Neural crest cell (in vitro differentiated cells): ENCODE data around the gene NUP210. TPM values are rescaled to one million over a fixed set of nuclear protein-coding genes. Genes with fewer than 3 reads are reported as not detected.

Experiments
- DNase-seq: peaks from one replicate; pipeline ENCODE4 v3.0.0; 2021; ENCODE audit warnings: low read depth, mixed read lengths, low spot score
- H3K27ac Mint-ChIP-seq: one replicate; pipeline ENCODE4 v1.8.0; 2021; ENCODE audit warnings: mild to moderate bottlenecking, mixed read lengths; ENCODE audit not compliant: unreplicated experiment
- H3K27me3 Mint-ChIP-seq: 2 replicates; pipeline ENCODE4 v1.8.0; 2021; ENCODE audit warnings: low read depth, mild to moderate bottlenecking, mixed read lengths
- H3K36me3 Mint-ChIP-seq: 2 replicates; pipeline ENCODE4 v1.8.0; 2021; ENCODE audit warnings: low read depth, mild to moderate bottlenecking, mixed read lengths
- H3K4me1 Mint-ChIP-seq: 2 replicates; pipeline ENCODE4 v1.8.0; 2021; ENCODE audit warnings: mixed read lengths
- H3K4me3 Mint-ChIP-seq: one replicate; pipeline ENCODE4 v1.8.0; 2021; ENCODE audit warnings: mild to moderate bottlenecking, mixed read lengths
- H3K9me3 Mint-ChIP-seq: 2 replicates; pipeline ENCODE4 v1.8.0; 2021; ENCODE audit warnings: mixed read lengths
- total RNA-seq: library from RNA; stranded (reverse); gene quantifications from 2 replicates; pipeline ENCODE4 v1.2.1, GENCODE V29; 2021
- TF ChIP-seq, protein P1 (sequence below): fragments of 200-600 bp; sonication (generic); conservative IDR thresholded peaks from 2 replicates; pipeline ENCODE4 v1.5.0; 2021; ENCODE audit warnings: antibody characterized with exemption, mild to moderate bottlenecking

Gene NUP210
- total RNA-seq, 1 donor from 2014 or later = 59.4 TPM

DNA sequence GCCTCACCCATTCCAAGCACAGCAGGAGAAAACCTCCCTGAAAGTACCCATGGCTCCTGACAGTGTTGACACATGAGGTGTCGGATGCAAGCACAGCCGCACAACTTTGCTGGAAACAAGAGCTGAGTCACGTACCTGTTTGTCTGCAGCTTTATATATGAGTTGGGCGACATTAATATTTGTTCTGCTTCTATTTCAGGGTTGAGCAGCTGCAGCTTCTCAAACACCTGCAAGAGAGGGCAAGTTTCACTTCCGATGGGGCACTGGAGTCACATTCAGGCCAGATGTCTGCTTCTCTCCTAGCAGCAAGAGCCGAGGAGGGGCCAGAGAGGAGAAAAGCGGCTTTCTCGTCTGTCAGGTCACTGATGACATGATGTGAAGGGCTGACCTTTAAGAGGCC is 88.0 kb downstream of the NUP210 start:
- Mint-ChIP-seq H3K27me3 (no peaks in the 10 kb centered on the region), H3K36me3 (no peaks in the 10 kb centered on the region), H3K9me3 (no peaks in the 10 kb centered on the region), H3K4me1 (peaks cover 5% of the 10 kb centered on the region), H3K27ac (no peak overlapping the region), H3K4me3 (no peak overlapping the region)
- TF ChIP-seq, protein P1, sequence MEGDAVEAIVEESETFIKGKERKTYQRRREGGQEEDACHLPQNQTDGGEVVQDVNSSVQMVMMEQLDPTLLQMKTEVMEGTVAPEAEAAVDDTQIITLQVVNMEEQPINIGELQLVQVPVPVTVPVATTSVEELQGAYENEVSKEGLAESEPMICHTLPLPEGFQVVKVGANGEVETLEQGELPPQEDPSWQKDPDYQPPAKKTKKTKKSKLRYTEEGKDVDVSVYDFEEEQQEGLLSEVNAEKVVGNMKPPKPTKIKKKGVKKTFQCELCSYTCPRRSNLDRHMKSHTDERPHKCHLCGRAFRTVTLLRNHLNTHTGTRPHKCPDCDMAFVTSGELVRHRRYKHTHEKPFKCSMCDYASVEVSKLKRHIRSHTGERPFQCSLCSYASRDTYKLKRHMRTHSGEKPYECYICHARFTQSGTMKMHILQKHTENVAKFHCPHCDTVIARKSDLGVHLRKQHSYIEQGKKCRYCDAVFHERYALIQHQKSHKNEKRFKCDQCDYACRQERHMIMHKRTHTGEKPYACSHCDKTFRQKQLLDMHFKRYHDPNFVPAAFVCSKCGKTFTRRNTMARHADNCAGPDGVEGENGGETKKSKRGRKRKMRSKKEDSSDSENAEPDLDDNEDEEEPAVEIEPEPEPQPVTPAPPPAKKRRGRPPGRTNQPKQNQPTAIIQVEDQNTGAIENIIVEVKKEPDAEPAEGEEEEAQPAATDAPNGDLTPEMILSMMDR = no peak
- no peak for DNase-seq

DNA sequence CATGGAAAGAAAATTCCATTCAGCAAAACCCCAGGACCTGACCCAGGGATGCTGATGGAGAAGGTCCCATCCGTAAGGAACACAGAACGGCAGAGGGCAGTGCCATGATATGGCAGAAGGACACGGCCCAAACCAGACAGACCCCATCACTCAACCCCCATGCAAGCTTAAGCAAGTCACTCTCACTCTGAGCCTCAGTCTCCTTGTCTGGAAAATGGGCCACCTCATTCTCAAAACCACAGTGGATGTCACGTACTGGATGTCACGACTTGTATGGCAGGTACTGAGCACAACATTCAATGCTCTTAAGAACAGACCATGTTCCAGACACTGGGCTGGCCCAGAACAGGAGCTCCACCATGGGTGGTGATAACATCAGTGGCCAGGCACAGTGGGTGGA is 90.4 kb downstream of the NUP210 start:
- DNase-seq = no peak
- Mint-ChIP-seq H3K27ac (no peak overlapping the region), H3K9me3 (no peaks in the 10 kb centered on the region), H3K4me3 (no peak overlapping the region), H3K36me3 (no peaks in the 10 kb centered on the region), H3K4me1 (peaks cover 5% of the 10 kb centered on the region), H3K27me3 (no peaks in the 10 kb centered on the region)
- TF ChIP-seq, protein P1 = no peak

DNA sequence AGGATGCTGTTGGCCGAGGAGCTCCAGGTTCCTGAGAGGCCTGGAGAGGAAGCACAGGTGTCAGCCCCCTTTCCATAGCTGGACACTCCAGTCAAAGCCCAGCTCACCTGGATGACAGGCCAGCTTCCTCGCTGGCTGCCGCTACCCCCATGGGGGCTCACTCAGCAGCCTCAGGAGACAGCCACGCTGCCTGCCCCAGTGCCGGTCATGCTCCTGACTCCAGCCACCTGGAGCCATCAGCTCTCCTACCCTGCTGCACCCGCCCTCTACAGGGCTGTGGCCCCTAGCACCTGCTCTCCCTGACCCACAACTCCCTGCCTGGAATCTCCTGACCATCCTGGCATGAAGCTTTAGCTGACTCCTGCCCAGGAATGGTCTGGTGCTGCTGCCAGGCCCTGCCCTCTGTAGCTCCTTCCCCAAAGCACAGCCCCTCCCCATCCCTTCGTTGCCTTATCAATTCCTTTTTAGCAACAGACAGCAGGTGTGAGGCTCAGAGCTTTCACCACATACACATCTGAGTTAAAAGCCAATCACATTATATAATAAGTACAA is 94.2 kb downstream of the NUP210 start:
- no peaks in the 10 kb centered on the region for H3K4me1 Mint-ChIP-seq
- no peak for DNase-seq
- peak overlapping the region; percentile 38 for H3K27ac Mint-ChIP-seq
- H3K36me3 Mint-ChIP-seq = no peaks in the 10 kb centered on the region
- no peak overlapping the region for H3K4me3 Mint-ChIP-seq
- H3K27me3 Mint-ChIP-seq = no peaks in the 10 kb centered on the region
- no peaks in the 10 kb centered on the region for H3K9me3 Mint-ChIP-seq
- TF ChIP-seq, protein P1 = no peak

DNA sequence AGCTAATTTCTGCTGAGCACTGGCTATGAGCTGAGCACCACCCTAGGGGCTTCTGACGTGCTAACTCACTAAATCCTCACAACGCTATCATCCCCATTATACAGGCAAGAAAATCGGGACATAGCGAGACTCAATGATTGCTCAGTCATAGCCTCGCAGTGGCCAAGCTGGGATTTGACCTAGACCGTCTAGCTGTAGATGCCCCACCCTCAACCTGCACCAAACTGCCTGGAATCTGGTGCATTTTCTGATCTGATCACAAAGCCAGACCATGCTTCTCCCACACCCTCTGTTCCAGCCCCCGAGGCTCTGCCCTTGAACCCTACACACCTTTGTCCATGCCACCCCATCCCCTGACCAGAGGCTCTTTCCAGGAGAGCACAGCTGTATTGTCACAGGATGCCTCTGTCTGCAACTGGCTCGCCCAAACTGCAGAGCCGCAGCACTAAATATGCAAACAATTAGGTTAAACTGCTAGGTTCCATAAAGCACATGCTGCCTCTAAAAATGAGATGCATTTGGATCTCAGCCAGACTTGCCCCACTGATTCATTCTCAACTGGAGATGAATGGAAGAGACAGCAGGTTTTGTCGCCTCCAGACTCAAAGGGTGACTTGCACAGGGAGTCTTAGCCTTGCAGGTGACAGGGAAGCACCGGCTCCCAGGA is 95.2 kb downstream of the NUP210 start:
- Mint-ChIP-seq H3K9me3 (no peaks in the 10 kb centered on the region), H3K27ac (no peak overlapping the region), H3K4me1 (no peaks in the 10 kb centered on the region), H3K4me3 (no peak overlapping the region), H3K27me3 (no peaks in the 10 kb centered on the region), H3K36me3 (no peaks in the 10 kb centered on the region)
- TF ChIP-seq, protein P1 = no peak
- DNase-seq = no peak

DNA sequence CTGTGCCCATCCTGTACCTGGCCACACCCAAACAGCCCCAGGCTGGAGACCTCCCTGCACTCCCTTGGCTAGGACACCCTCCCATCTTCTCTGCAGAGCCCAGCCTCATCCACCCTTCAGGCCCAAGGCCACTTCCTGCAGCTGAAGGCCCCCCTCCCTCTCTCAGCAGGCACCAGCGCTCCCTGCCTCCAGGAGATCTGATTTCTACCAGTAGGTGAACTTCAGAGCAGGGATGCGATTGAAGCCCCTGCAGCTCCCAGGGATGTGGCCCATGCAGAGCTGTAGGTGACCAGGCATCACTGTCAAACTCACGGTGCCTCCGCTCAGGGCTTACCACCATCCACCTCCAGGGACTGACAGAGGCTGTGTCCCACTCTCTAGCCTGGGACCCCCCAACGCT is 96.3 kb downstream of the NUP210 start:
- H3K27ac Mint-ChIP-seq = no peak overlapping the region
- no peak overlapping the region for H3K4me3 Mint-ChIP-seq
- no peaks in the 10 kb centered on the region for H3K36me3 Mint-ChIP-seq
- TF ChIP-seq, protein P1 = no peak
- no peaks in the 10 kb centered on the region for H3K27me3 Mint-ChIP-seq
- H3K9me3 Mint-ChIP-seq = no peaks in the 10 kb centered on the region
- DNase-seq = no peak
- peaks cover 4% of the 10 kb centered on the region for H3K4me1 Mint-ChIP-seq
